Peyer's patch (tissue), 4 donors: ENCODE measurements around the gene PEX5. TPM values are rescaled to one million over a fixed set of nuclear protein-coding genes. Genes with fewer than 3 reads are reported as not detected.

Experiments
- DNase-seq, 3 donors: peaks; one replicate each; pipeline ENCODE4 v3.0.0-alpha.2; 2017 to 2019
- H3K27ac ChIP-seq, 4 donors: fragments of 200-600 bp; sonication (generic); one replicate each; pipeline ENCODE4 v1.5.1; 2016 to 2019
- H3K27me3 ChIP-seq, 2 donors: fragments of 200-600 bp; sonication (generic); one replicate each; pipeline ENCODE4 v1.5.1; 2019
- H3K36me3 ChIP-seq, 3 donors: fragments of 200-600 bp; sonication (generic); one replicate each; pipeline ENCODE4 v1.5.1; 2016 to 2019
- H3K4me1 ChIP-seq, 4 donors: fragments of 200-600 bp; sonication (generic); one replicate each; pipeline ENCODE4 v1.5.1; 2016 to 2019
- H3K4me3 ChIP-seq, 4 donors: fragments of 200-600 bp; sonication (generic); 1 replicate in 3 of 4; 2 replicates in 1 of 4; pipeline ENCODE4 v1.5.1; 2016 to 2019; ENCODE audit warnings: mild to moderate bottlenecking in 1 of 4
- H3K9me3 ChIP-seq, 4 donors: fragments of 200-600 bp; sonication (generic); one replicate each; pipeline ENCODE4 v1.5.1; 2016 to 2019; ENCODE audit warnings: mild to moderate bottlenecking in 1 of 4
- CTCF ChIP-seq, 6 experiments: fragments of 450-650 bp in 4 of 6; fragments of 200-600 bp in 2 of 6; sonication (generic) in 1 of 6; IDR thresholded peaks; one replicate each; pipeline ENCODE4 v1.5.1; 2017 to 2019; ENCODE audit warnings: antibody characterized with exemption in 6 of 6, mild to moderate bottlenecking in 3 of 6, moderate library complexity in 1 of 6
- POLR2A ChIP-seq, 2 donors: fragments of 450-650 bp; IDR thresholded peaks; one replicate each; pipeline ENCODE4 v1.5.1; 2017; ENCODE audit warnings: antibody characterized with exemption in 2 of 2, mild to moderate bottlenecking in 2 of 2, moderate library complexity in 2 of 2
- total RNA-seq, 4 donors: library from RNA; depleted of rRNA; stranded (reverse); fragments of >200 nt; gene quantifications; one replicate each; pipeline ENCODE4 v1.1.0, GENCODE V29; 2016

The PEX5 gene
- total RNA-seq, 4 donors from 2014 or later, result 26.1 to 47.0 (median 37.7) TPM

- TF ChIP-seq POLR2A (IDR thresholded peaks at IDR 0.05) (no peak), CTCF (IDR thresholded peaks at IDR 0.05) (peak; percentile 12 to 63 (median 52))
- Histone ChIP-seq H3K9me3 (no peaks in the 10 kb centered on the region), H3K36me3 (peaks cover 0 to 18% (median 0%) of the 10 kb centered on the region in 3 donors), H3K4me3 (no peak overlapping the region), H3K4me1 (no peaks in the 10 kb centered on the region), H3K27me3 (no peaks in the 10 kb centered on the region), H3K27ac (no peak overlapping the region)
- DNase-seq, result peak in 1 of 3 donors; percentile 38
Observed at GRCh38 chr12:7144414-7145120, 44.9 kb upstream of the PEX5 start.

- Histone ChIP-seq H3K36me3 (peaks cover 0 to 26% (median 0%) of the 10 kb centered on the region in 3 donors), H3K4me3 (no peak overlapping the region), H3K27me3 (no peaks in the 10 kb centered on the region), H3K9me3 (no peaks in the 10 kb centered on the region), H3K27ac (no peak overlapping the region), H3K4me1 (no peaks in the 10 kb centered on the region)
- DNase-seq, result peak in 1 of 3 donors; percentile 14
- no peak for TF ChIP-seq CTCF (IDR thresholded peaks at IDR 0.05)
- TF ChIP-seq POLR2A (IDR thresholded peaks at IDR 0.05), result no peak
Observed at GRCh38 chr12:7145671-7146070, 43.8 kb upstream of the PEX5 start.

- TF ChIP-seq POLR2A (IDR thresholded peaks at IDR 0.05), result no peak
- no peak for TF ChIP-seq CTCF (IDR thresholded peaks at IDR 0.05)
- Histone ChIP-seq H3K9me3 (no peaks in the 10 kb centered on the region), H3K4me3 (no peak overlapping the region), H3K27ac (no peak overlapping the region), H3K4me1 (no peaks in the 10 kb centered on the region), H3K36me3 (peaks cover 0 to 30% (median 0%) of the 10 kb centered on the region in 3 donors), H3K27me3 (no peaks in the 10 kb centered on the region)
- peak in 1 of 3 donors; percentile 24 for DNase-seq
Observed at GRCh38 chr12:7146228-7146627, 43.3 kb upstream of the PEX5 start.

- H3K4me1 ChIP-seq, result no peaks in the 10 kb centered on the region
- H3K27me3 ChIP-seq, result no peaks in the 10 kb centered on the region
- peaks cover 0 to 30% (median 0%) of the 10 kb centered on the region in 3 donors for H3K36me3 ChIP-seq
- H3K9me3 ChIP-seq, result no peaks in the 10 kb centered on the region
- DNase-seq, result peak in 1 of 3 donors; percentile 30
- TF ChIP-seq CTCF (IDR thresholded peaks at IDR 0.05) (no peak), POLR2A (IDR thresholded peaks at IDR 0.05) (no peak)
- no peak overlapping the region for H3K27ac ChIP-seq
- no peak overlapping the region for H3K4me3 ChIP-seq
Observed at GRCh38 chr12:7146906-7147305, 42.6 kb upstream of the PEX5 start.

- DNase-seq, result no peak
- Histone ChIP-seq H3K27me3 (no peaks in the 10 kb centered on the region), H3K36me3 (peaks cover 0 to 30% (median 0%) of the 10 kb centered on the region in 3 donors), H3K27ac (no peak overlapping the region), H3K4me3 (no peak overlapping the region), H3K9me3 (no peaks in the 10 kb centered on the region), H3K4me1 (no peaks in the 10 kb centered on the region)
- TF ChIP-seq POLR2A (IDR thresholded peaks at IDR 0.05) (no peak), CTCF (IDR thresholded peaks at IDR 0.05) (no peak)
Observed at GRCh38 chr12:7150356-7150755, 39.1 kb upstream of the PEX5 start.
